B cell (primary cell): ENCODE data around the gene CTBS. TPM values are rescaled to one million over a fixed set of nuclear protein-coding genes. Genes with fewer than 3 reads are reported as not detected.

ENCODE experiments used
- ATAC-seq: fragments of 200-7000 bp; cut with Tn5 transposase; one replicate; pipeline ENCODE4 v1.10.0; 2021; ENCODE audit warnings: low read depth, mild to moderate bottlenecking, moderate number of reproducible peaks, moderate library complexity
- CTCF ChIA-PET: fragments of 350-600 bp; sonication (Branson Sonifier 250); formaldehyde crosslinking; loops from one replicate; lab custom pipeline; 2021; ENCODE audit warnings: antibody characterized with exemption, inconsistent platforms; lab: Charles Lee
- POLR2A ChIA-PET: fragments of 350-600 bp; sonication (Branson Sonifier 250); formaldehyde crosslinking; loops from one replicate; lab custom pipeline; 2021; ENCODE audit warnings: antibody characterized with exemption; lab: Charles Lee
- DNase-seq: peaks from one replicate; pipeline ENCODE4 v3.0.0; 2013
- H2AFZ ChIP-seq: 2 replicates; pipeline ENCODE4 v1.6.1; 2012; ENCODE audit warnings: mild to moderate bottlenecking, low read depth, low read length; ENCODE audit not compliant: insufficient read depth, poor library complexity, severe bottlenecking
- H3K27ac ChIP-seq, 2 donors: 1 replicate in 1 of 2; 2 replicates in 1 of 2; pipeline ENCODE4 v1.5.1; 2012 to 2013; ENCODE audit warnings: low read length in 2 of 2, mild to moderate bottlenecking in 2 of 2, moderate library complexity in 1 of 2
- H3K27me3 ChIP-seq, 4 experiments: fragments of 200-600 bp in 1 of 4; sonication (generic) in 1 of 4; replicated peaks in 1 of 4; 1 replicate in 2 of 4; 2 replicates in 2 of 4; pipeline versions ENCODE4 v1.6.1 to v1.7.0; 2013 to 2016; ENCODE audit warnings: low read length in 3 of 4, mild to moderate bottlenecking in 2 of 4, mixed read lengths in 1 of 4, moderate library complexity in 1 of 4; ENCODE audit not compliant: insufficient read depth in 4 of 4, control insufficient read depth in 3 of 4; ENCODE audit errors: control extremely low read depth in 1 of 4
- H3K36me3 ChIP-seq, 2 experiments: replicated peaks in 1 of 2; 1 replicate in 1 of 2; 2 replicates in 1 of 2; pipeline versions ENCODE4 v1.6.1 to v1.7.1; 2013; ENCODE audit warnings: low read length in 1 of 2; ENCODE audit not compliant: insufficient read depth in 2 of 2, control insufficient read depth in 1 of 2; ENCODE audit errors: control extremely low read depth in 1 of 2, extremely low read depth in 1 of 2
- H3K4me1 ChIP-seq, 2 donors: fragments of 200-600 bp in 1 of 2; sonication (generic) in 1 of 2; 1 replicate in 1 of 2; 2 replicates in 1 of 2; pipeline versions ENCODE4 v1.5.1 to v1.6.1; 2013 to 2017; ENCODE audit warnings: low read length in 2 of 2; ENCODE audit not compliant: control insufficient read depth in 2 of 2, insufficient read depth in 2 of 2
- H3K4me2 ChIP-seq: replicated peaks from 2 replicates; pipeline ENCODE3; 2012; ENCODE audit warnings: mild to moderate bottlenecking, low read depth, low read length; ENCODE audit not compliant: poor library complexity, severe bottlenecking
- H3K4me3 ChIP-seq, 5 experiments: fragments of 200-600 bp in 1 of 5; sonication (generic) in 1 of 5; 1 replicate in 3 of 5; 2 replicates in 2 of 5; pipeline versions ENCODE4 v1.5.1 to v1.7.0; 2011 to 2016; ENCODE audit warnings: low read length in 4 of 5, mild to moderate bottlenecking in 4 of 5, low read depth in 2 of 5, control low read depth in 1 of 5, moderate library complexity in 1 of 5; ENCODE audit not compliant: insufficient read depth in 1 of 5; ENCODE audit errors: control extremely low read depth in 1 of 5, extremely low read depth in 1 of 5
- H3K79me2 ChIP-seq: fragments of 200-600 bp; sonication (generic); one replicate; pipeline ENCODE4 v1.6.0; 2016; ENCODE audit warnings: low read length; ENCODE audit not compliant: control insufficient read depth, insufficient read depth
- H3K9ac ChIP-seq: fragments of 200-600 bp; sonication (generic); 2 replicates; pipeline ENCODE4 v1.6.1; 2017; ENCODE audit warnings: mild to moderate bottlenecking, low read length, moderate library complexity
- H3K9me3 ChIP-seq, 3 donors: one replicate each; pipeline versions ENCODE4 v1.6.1 to v1.7.1; 2013; ENCODE audit warnings: low read length in 2 of 3; ENCODE audit not compliant: control insufficient read depth in 2 of 3, insufficient read depth in 1 of 3; ENCODE audit errors: control extremely low read depth in 1 of 3
- H4K20me1 ChIP-seq: 2 replicates; pipeline ENCODE4 v1.6.0; 2012; ENCODE audit warnings: mild to moderate bottlenecking, low read length; ENCODE audit not compliant: insufficient read depth, control insufficient read depth, poor library complexity, severe bottlenecking
- H3K27ac Mint-ChIP-seq: one replicate; pipeline ENCODE4 v1.8.0; 2021; ENCODE audit warnings: mixed read lengths
- H3K27me3 Mint-ChIP-seq: one replicate; pipeline ENCODE4 v1.8.0; 2021; ENCODE audit warnings: mixed read lengths
- H3K4me1 Mint-ChIP-seq: one replicate; pipeline ENCODE4 v1.8.0; 2021; ENCODE audit warnings: mixed read lengths
- H3K4me3 Mint-ChIP-seq: one replicate; pipeline ENCODE4 v1.8.0; 2021; ENCODE audit warnings: mixed read lengths
- H3K9me3 Mint-ChIP-seq: one replicate; pipeline ENCODE4 v1.8.0; 2022; ENCODE audit warnings: mixed read lengths; ENCODE audit not compliant: insufficient read depth
- CTCF ChIP-seq: fragments of 200-600 bp; IDR thresholded peaks from one replicate; pipeline ENCODE4 v1.8.0; 2022; ENCODE audit warnings: antibody characterized with exemption, mild to moderate bottlenecking
- EZH2 ChIP-seq: IDR thresholded peaks from 2 replicates; pipeline ENCODE4 v1.6.1; 2012; ENCODE audit warnings: borderline replicate concordance, low read depth, mild to moderate bottlenecking, moderate library complexity, low read length; ENCODE audit not compliant: insufficient read depth, poor library complexity, severe bottlenecking
- WGBS: methylation state at CpG from one replicate; pipeline ENCODE4 v1.1.5; 2013; ENCODE audit warnings: missing lambda C conversion rate; ENCODE audit not compliant: insufficient coverage; 5-methylcytosine and 5-hydroxymethylcytosine counted together
- intact Hi-C: fragments of 100-400 bp; cut with micrococcal nuclease; formaldehyde crosslinking; loops from one replicate; pipeline ENCODE4 v1.10.0; 2022
- polyA plus RNA-seq: library from polyadenylated mRNA; depleted of rRNA; stranded (reverse); fragments of >200 nt; gene quantifications from 2 replicates; pipeline ENCODE4 v1.2.3, GENCODE V29; 2012
- total RNA-seq, 2 donors: library from RNA; stranded (reverse); fragments of 120-200 nt in 1 of 2; gene quantifications; 1 replicate in 1 of 2; 2 replicates in 1 of 2; pipeline versions ENCODE4 v1.2.3 to v1.2.4, GENCODE V29; 2013 to 2022

CTBS gene
- total and polyA plus RNA-seq, 2 donors (not counting 1 experiment from before 2014, with no cell fraction given) = 13.6 to 19.1 TPM

GRCh38 chr1:84605157-84605556, 30.9 kb upstream of the CTBS start:
- H3K9ac ChIP-seq = no peak overlapping the region
- H3K27me3 ChIP-seq = peaks cover 0 to 17% (median 0%) of the 10 kb centered on the region in 4 experiments
- H3K27ac ChIP-seq = no peak overlapping the region
- Mint-ChIP-seq H3K27ac (no peak overlapping the region), H3K27me3 (no peaks in the 10 kb centered on the region), H3K4me3 (no peak overlapping the region), H3K9me3 (peaks cover 8% of the 10 kb centered on the region), H3K4me1 (no peaks in the 10 kb centered on the region)
- WGBS = no CpG with 5 or more reads among the region's 1 CpG
- DNase-seq = no peak
- H4K20me1 ChIP-seq = no peaks in the 10 kb centered on the region
- no peak overlapping the region for H3K4me2 ChIP-seq
- intact Hi-C loops = no loop called here
- peaks cover 6 to 26% (median 25%) of the 10 kb centered on the region in 3 donors for H3K9me3 ChIP-seq
- no peak for TF ChIP-seq CTCF
- TF ChIP-seq EZH2 = no peak
- no peaks in the 10 kb centered on the region for H3K79me2 ChIP-seq
- CTCF ChIA-PET = no interaction called here
- POLR2A ChIA-PET = no interaction called here
- no peaks in the 10 kb centered on the region for H3K4me1 ChIP-seq
- no peak for ATAC-seq
- no peak overlapping the region for H2AFZ ChIP-seq
- no peaks in the 10 kb centered on the region for H3K36me3 ChIP-seq
- H3K4me3 ChIP-seq = no peak overlapping the region

- WGBS = 98% methylated on average over 9 of the region's 15 CpGs
- Mint-ChIP-seq H3K27ac (no peak overlapping the region), H3K27me3 (no peaks in the 10 kb centered on the region), H3K4me3 (no peak overlapping the region), H3K4me1 (peaks cover 5% of the 10 kb centered on the region), H3K9me3 (peaks cover 8% of the 10 kb centered on the region)
- H3K27ac ChIP-seq = no peak overlapping the region
- intact Hi-C loops = no loop called here
- no peaks in the 10 kb centered on the region for H3K79me2 ChIP-seq
- CTCF ChIA-PET = interaction anchor here (1.4 kb wide), 1 partner anchor 16 kb away, joined by 6 read pairs; no protein-coding TSS in a partner anchor
- TF ChIP-seq CTCF (no peak), EZH2 (no peak)
- H3K27me3 ChIP-seq = peaks cover 0 to 17% (median 0%) of the 10 kb centered on the region in 4 experiments
- no peaks in the 10 kb centered on the region for H3K4me1 ChIP-seq
- DNase-seq = no peak
- no peak overlapping the region for H2AFZ ChIP-seq
- POLR2A ChIA-PET = no interaction called here
- peaks cover 6 to 26% (median 25%) of the 10 kb centered on the region in 3 donors for H3K9me3 ChIP-seq
- H4K20me1 ChIP-seq = no peaks in the 10 kb centered on the region
- no peak overlapping the region for H3K4me2 ChIP-seq
- H3K9ac ChIP-seq = no peak overlapping the region
- H3K36me3 ChIP-seq = no peaks in the 10 kb centered on the region
- no peak overlapping the region for H3K4me3 ChIP-seq
- no peak for ATAC-seq
These were observed 29.9 kb upstream of the CTBS start for GRCh38 chr1:84603941-84604830.
